ENCODE measurements around the gene SCTR. TPM values are rescaled to one million over a fixed set of nuclear protein-coding genes. Genes with fewer than 3 reads are reported as not detected.

Gene SCTR
- total RNA-seq, 1 donor from 2014 or later, result 33.1 TPM

DNA sequence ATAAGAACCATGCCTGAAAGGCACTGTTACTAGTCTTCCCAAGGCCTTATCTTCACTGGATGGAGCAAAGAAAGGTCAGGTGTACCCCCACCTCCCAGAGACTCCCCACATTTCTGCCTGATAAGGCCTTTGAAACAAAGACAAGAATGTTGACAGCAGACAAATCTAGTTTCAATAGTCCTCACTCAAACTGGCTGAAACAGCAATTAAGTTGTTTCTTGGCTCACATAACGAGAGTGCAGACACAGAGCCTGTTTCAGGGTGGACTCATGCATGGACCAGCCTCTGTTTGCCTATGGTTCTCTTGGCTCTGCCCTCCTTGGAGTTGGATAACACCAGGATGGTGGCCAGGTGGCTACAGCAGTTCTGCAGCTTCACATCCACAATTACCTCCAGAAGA lies 12.4 kb upstream of the SCTR start:
- DNase-seq (ENCODE audit: low spot score, unreplicated experiment), result no peak
- peaks cover 25% of the 10 kb centered on the region for H3K9me3 Mint-ChIP-seq (ENCODE audit: low read depth)
- no peak overlapping the region for H3K4me3 Mint-ChIP-seq (ENCODE audit: low read depth)
- H3K27me3 Mint-ChIP-seq, result peaks cover 2% of the 10 kb centered on the region
- H3K27ac Mint-ChIP-seq, result peak overlapping the region; percentile 88
- H3K36me3 Mint-ChIP-seq (ENCODE audit: insufficient read depth), result peaks cover 7% of the 10 kb centered on the region
- peaks cover 21% of the 10 kb centered on the region for H3K4me1 Mint-ChIP-seq (ENCODE audit: low read depth)
- TF ChIP-seq, protein P1, sequence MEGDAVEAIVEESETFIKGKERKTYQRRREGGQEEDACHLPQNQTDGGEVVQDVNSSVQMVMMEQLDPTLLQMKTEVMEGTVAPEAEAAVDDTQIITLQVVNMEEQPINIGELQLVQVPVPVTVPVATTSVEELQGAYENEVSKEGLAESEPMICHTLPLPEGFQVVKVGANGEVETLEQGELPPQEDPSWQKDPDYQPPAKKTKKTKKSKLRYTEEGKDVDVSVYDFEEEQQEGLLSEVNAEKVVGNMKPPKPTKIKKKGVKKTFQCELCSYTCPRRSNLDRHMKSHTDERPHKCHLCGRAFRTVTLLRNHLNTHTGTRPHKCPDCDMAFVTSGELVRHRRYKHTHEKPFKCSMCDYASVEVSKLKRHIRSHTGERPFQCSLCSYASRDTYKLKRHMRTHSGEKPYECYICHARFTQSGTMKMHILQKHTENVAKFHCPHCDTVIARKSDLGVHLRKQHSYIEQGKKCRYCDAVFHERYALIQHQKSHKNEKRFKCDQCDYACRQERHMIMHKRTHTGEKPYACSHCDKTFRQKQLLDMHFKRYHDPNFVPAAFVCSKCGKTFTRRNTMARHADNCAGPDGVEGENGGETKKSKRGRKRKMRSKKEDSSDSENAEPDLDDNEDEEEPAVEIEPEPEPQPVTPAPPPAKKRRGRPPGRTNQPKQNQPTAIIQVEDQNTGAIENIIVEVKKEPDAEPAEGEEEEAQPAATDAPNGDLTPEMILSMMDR (IDR thresholded peaks at IDR 0.05; ENCODE audit: unreplicated experiment), result no peak

DNA sequence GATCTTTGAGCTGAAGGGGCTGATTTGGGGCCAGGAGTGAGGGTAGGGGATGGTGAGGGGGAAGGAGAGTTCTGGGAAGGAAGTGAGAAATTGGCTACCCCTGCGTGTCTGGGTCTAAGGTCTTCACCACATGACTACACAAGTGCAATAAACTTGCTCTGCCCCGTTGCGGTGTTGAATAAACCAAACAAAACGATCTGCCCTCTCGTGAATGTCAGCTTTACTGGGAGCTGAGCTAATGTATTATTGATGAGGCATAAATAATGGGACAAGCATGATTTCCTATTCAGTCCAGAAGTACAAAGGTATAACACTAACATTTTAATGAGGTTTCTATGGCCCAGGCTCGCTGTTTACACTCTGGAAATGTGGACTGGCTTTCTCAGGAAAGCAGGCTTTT lies 11.9 kb upstream of the SCTR start:
- Mint-ChIP-seq H3K4me1 (ENCODE audit: low read depth) (peaks cover 19% of the 10 kb centered on the region), H3K27ac (peak overlapping the region; percentile 89), H3K9me3 (ENCODE audit: low read depth) (peaks cover 29% of the 10 kb centered on the region), H3K36me3 (ENCODE audit: insufficient read depth) (peaks cover 10% of the 10 kb centered on the region), H3K27me3 (peaks cover 2% of the 10 kb centered on the region), H3K4me3 (ENCODE audit: low read depth) (no peak overlapping the region)
- TF ChIP-seq, protein P1 (IDR thresholded peaks at IDR 0.05; ENCODE audit: unreplicated experiment), result no peak
- DNase-seq (ENCODE audit: low spot score, unreplicated experiment), result no peak

DNA sequence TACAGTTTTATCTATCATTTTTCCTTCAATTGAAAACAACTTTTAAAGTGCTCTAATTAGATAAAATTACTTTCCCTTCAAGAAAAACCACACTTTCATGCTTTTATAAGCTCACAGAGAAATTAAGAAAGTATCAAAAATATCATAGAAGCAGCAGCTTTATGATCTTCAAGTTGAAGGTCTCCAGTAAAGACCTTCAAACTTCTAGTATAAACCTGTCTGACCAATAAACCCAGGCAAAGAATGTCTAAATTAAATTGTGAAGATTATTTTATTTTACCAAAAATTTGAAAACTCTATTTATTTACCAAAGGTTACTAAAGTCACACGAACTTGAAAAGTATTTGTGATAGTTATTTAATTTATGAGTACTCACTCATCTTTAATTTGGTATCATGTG lies 9.3 kb upstream of the SCTR start:
- H3K9me3 Mint-ChIP-seq (ENCODE audit: low read depth), result peaks cover 30% of the 10 kb centered on the region
- TF ChIP-seq, protein P1 (IDR thresholded peaks at IDR 0.05; ENCODE audit: unreplicated experiment), result no peak
- H3K4me1 Mint-ChIP-seq (ENCODE audit: low read depth), result peaks cover 19% of the 10 kb centered on the region
- H3K36me3 Mint-ChIP-seq (ENCODE audit: insufficient read depth), result peaks cover 10% of the 10 kb centered on the region
- DNase-seq (ENCODE audit: low spot score, unreplicated experiment), result no peak
- peaks cover 1% of the 10 kb centered on the region for H3K27me3 Mint-ChIP-seq
- no peak overlapping the region for H3K27ac Mint-ChIP-seq
- no peak overlapping the region for H3K4me3 Mint-ChIP-seq (ENCODE audit: low read depth)

DNA sequence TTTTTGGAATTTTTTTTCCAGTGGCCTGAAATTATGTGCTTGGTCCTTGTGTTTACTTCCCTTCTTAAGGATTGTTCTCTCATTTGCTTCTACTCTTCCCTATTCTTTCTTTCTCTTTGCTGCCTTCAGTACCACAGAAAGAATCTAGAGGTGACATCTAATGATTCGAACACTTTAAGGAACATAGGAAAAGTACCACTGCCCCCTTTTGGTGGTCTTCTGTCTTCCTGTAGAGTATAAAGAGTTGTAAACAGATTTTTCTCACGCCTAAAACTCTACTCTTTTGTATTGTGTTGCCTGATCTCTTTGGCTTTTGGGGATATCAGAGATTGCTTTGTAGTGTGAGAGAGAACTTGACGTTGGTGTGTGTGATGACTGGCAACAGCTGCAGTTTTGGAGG lies 7.0 kb upstream of the SCTR start:
- Mint-ChIP-seq H3K27me3 (peaks cover 21% of the 10 kb centered on the region), H3K9me3 (ENCODE audit: low read depth) (peaks cover 27% of the 10 kb centered on the region), H3K4me3 (ENCODE audit: low read depth) (no peak overlapping the region), H3K4me1 (ENCODE audit: low read depth) (peaks cover 15% of the 10 kb centered on the region), H3K36me3 (ENCODE audit: insufficient read depth) (peaks cover 10% of the 10 kb centered on the region), H3K27ac (no peak overlapping the region)
- no peak for DNase-seq (ENCODE audit: low spot score, unreplicated experiment)
- TF ChIP-seq, protein P1 (IDR thresholded peaks at IDR 0.05; ENCODE audit: unreplicated experiment), result peak; percentile 16

DNA sequence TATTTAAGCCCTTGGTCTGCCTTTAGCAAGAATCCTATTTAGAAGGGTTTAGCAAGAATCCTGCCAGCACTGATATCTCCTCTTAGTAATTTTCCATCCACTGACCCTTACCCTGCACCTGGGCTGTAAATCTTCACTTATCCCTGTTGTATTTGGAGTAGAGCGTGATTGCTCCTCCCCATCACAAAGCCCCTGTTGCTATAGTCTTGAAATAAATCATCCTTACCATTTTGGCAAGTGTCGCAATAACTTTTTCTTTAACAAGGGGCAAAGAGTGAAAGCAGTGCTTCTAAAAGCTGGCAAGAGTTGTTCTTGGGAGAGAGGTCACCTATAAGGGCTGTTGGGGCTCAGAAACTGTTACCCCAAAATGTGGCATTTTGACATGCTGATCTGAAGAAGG lies 3.7 kb upstream of the SCTR start:
- DNase-seq (ENCODE audit: low spot score, unreplicated experiment), result no peak
- Mint-ChIP-seq H3K4me3 (ENCODE audit: low read depth) (no peak overlapping the region), H3K36me3 (ENCODE audit: insufficient read depth) (peaks cover 5% of the 10 kb centered on the region), H3K4me1 (ENCODE audit: low read depth) (peaks cover 15% of the 10 kb centered on the region), H3K9me3 (ENCODE audit: low read depth) (peaks cover 13% of the 10 kb centered on the region), H3K27ac (no peak overlapping the region), H3K27me3 (peaks cover 46% of the 10 kb centered on the region)
- TF ChIP-seq, protein P1 (IDR thresholded peaks at IDR 0.05; ENCODE audit: unreplicated experiment), result no peak

Measured in progenitor cell of endocrine pancreas (in vitro differentiated cells).